Tongue (tissue), 2 donors: ENCODE results near the gene C1orf116. TPM values are rescaled to one million over a fixed set of nuclear protein-coding genes. Genes with fewer than 3 reads are reported as not detected.
A peak's percentile ranks its signal among the peaks of the same experiment; 100 is the strongest.
"Not testable (repeated sequence)": the region's sequence is repeated elsewhere in the genome, so short reads cannot be mapped to it uniquely, and the experiment has no call there.

ENCODE experiments used
- DNase-seq: peaks from one replicate; pipeline ENCODE4 v3.0.0-alpha.2; 2015
- total RNA-seq: library from RNA; depleted of rRNA; stranded (reverse); fragments of >200 nt; gene quantifications from one replicate; pipeline ENCODE4 v1.2.3, GENCODE V29; 2014

C1orf116 gene
- total RNA-seq, 1 donor from 2014 or later: 3.6 TPM

GRCh38 chr1:207058878-207059867, 26.6 kb upstream of the C1orf116 start:
- DNase-seq: peak; percentile 26

GRCh38 chr1:207058252-207058651, 25.7 kb upstream of the C1orf116 start:
- DNase-seq: no peak

GRCh38 chr1:207056673-207057072, 24.1 kb upstream of the C1orf116 start:
- DNase-seq: no peak

DNA sequence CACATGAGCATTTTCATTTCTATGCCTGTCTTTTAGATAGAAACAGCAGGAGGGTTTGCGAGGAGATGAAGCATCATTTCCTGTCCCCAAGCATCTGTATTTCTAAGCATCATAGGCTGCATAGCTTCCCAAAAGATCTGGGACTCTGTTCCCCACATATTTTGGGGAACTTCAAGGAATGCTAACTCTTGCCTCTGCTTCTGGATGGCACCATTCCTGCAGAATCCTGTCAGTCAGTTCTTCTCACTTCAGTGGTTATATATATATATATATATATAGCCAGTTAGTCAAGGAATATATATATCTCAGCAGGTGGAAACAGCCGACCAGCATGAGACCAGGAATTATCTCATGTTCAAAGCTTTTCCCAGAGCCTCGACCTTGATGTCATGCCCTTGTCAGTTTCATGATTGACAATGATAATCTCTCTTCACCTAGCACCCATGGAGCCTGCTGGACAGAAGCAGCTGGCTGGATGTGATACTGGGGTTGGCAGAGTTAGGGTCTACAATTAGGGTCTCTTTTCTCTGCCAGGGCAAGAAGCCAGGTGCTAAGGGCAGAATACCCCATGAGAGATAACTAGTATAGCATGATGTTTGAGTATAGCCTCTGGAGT, 22.9 kb upstream of the C1orf116 start:
- peak; percentile 31 for DNase-seq

DNA sequence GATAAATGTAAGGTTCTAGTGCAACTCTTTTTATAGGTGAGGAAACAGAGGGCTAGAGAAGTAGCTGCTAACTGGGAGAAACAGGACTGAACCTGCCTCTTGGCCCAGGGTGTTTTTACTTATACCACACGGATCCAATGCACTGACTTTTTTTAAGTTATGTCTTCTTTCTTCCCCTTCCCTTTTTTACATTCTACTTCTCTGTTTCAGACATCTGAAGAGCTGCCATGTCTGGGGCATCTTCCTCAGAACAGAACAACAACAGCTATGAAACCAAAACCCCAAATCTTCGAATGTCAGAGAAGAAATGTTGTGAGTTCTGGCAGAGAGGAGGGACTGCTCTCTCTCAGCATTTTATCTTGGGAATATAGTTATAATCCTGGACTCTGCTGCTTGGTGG, 21.9 kb upstream of the C1orf116 start:
- no peak for DNase-seq

DNA sequence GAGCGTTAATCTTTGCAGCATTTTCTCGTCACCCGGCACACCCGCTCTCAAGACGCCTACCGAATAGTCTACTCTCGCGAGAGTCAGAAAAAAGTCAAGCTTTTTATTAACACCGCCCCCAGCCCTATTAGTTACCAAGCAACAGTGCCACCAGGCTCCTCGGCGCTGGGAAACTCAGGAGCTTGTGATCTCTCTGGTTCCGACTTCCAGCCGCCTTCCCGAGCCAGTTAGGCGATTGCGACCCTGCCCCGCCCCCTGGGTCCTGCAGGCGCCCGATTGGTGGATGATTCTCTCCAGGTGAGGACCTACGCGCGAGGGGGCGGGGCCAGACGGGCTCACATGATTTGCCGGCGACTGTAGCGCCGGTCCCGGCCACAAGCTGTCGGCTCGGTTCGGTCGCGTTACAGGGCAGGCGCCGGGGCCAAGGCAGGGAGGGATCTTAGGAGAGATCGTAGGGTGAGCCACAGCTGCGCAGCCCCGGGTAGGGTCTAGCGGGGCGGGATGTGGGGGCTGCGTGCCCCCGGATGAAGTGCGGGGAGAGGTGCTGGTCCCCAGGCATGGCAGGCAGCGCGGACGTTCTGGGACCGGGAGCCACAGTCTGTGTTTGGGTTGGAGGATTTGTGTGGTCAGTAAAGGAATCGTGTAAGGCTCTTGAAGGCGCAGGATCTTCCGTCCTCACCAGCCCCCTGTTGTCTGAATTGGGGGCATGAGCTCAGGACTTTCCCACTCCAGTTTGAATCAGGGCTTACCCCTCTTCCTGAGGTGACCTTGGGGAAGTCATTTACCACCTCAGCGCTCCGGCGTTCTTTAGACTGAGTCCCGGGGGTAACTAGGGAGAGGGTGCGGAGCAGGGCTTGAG, 20.6 kb upstream of the C1orf116 start, which contains the start of gene PFKFB2:
Gene PFKFB2, plus strand, starts transcription at position 365 of the 859 bp plus-strand sequence. CDS start 1,443 bp downstream, outside the sequence.
- peak; percentile 97 for DNase-seq

GRCh38 chr1:207051191-207051943, 18.8 kb upstream of the C1orf116 start, which contains the start of gene YOD1:
TSS of gene YOD1 (minus strand) at chr1:207051208. CDS start at chr1:207051030, 178 bp downstream.
- DNase-seq: no peak

DNA sequence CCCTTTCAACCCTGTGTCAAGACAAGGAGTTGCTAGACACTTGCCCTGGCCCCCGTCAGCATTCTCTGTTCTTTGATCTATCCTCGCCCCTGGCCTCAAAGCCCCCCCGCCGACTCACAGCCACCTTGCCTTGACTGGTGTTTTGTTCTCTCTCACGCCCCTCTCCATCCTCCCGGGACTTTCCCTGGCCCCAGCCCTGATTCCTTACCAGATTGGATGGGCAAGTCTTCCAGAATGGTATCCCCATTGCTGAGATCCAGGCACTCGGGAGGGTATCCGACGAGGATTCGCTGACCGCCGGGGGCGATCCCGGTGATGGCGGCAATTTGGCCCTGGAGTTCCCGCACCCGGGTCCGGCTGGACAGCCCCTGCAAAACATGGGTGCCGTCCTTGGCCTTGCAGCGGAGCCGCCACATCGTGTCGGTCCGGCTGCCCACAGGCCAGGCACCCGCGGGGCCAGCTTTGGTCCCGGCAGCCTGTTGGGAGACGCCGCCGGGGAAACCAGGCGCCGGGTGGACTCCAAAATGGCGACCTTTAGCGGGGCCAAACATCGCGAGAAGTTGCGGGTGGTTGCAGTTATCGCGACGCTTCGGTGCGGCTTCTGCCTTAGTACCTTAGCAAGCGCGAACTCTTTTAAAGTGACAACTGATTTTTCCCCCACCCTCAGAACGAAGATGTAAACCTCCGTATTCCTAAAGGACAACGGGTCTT, 18.1 kb upstream of the C1orf116 start:
- peak; percentile 97 for DNase-seq

DNA sequence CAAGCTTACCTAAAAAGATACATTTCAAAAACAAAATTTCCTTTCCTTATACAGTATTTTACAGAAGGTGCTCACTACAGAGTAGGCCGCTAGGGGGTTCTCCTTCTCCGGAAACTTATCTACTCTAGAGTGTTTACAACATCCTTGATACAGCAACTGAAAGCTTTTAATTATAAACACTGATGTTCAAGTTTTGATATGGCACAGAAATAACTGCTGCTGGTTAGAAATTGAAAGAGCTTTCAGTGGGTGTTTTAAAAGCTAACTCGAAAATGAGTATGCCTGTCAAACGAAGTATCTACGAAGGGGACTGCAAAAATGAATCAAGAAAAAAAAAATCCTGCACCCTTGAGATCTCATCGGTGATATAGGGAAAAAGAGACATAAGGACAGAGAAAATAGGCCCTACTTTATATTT, 17.4 kb upstream of the C1orf116 start:
- DNase-seq: peak; percentile 76

GRCh38 chr1:207049514-207049913, 17.0 kb upstream of the C1orf116 start:
- no peak for DNase-seq

- DNase-seq: no peak
These were observed 16.5 kb upstream of the C1orf116 start for GRCh38 chr1:207049054-207049453.

- DNase-seq: no peak
These were observed 15.5 kb upstream of the C1orf116 start for GRCh38 chr1:207048041-207048440.

- DNase-seq: no peak
These were observed 14.9 kb upstream of the C1orf116 start for GRCh38 chr1:207047505-207047904.

DNA sequence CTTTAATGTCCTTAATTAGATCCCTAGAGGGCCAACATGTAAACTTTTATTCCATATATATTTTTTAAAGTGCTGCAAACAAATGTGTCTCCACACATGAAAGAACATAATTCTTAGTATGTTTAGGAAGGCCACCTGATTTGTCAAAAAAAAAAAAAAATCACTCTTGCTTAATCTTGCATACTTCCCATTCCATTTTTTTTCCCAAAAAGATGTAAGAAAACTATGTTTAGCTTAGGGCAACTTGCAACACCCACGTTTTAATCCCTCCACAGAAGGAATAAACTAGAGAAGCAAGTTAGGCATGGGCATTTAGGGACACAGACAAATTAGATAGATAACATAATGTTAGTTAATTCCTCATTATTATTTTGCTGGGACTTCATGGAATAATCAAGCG, 12.9 kb upstream of the C1orf116 start:
- DNase-seq: no peak

DNA sequence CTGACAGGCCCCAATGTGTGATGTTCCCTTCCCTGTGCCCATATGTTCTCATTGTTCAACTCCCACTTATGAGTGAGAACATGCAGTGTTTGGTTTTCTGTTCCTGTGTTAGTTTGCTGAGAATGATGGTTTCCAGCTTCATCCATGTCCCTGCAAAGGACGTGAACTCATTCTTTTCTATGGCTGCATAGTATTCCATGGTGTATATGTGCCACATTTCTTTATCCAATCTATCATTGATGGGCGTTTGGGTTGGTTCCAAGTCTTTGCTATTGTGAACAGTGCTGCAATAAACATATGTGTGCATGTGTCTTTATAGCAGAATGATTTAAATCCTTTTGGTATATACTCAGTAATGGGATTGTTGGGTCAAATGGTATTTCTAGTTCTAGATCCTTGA, 8.8 kb upstream of the C1orf116 start:
- DNase-seq: not testable (repeated sequence)

- no peak for DNase-seq
These were observed 7.6 kb upstream of the C1orf116 start for GRCh38 chr1:207040181-207040533.

DNA sequence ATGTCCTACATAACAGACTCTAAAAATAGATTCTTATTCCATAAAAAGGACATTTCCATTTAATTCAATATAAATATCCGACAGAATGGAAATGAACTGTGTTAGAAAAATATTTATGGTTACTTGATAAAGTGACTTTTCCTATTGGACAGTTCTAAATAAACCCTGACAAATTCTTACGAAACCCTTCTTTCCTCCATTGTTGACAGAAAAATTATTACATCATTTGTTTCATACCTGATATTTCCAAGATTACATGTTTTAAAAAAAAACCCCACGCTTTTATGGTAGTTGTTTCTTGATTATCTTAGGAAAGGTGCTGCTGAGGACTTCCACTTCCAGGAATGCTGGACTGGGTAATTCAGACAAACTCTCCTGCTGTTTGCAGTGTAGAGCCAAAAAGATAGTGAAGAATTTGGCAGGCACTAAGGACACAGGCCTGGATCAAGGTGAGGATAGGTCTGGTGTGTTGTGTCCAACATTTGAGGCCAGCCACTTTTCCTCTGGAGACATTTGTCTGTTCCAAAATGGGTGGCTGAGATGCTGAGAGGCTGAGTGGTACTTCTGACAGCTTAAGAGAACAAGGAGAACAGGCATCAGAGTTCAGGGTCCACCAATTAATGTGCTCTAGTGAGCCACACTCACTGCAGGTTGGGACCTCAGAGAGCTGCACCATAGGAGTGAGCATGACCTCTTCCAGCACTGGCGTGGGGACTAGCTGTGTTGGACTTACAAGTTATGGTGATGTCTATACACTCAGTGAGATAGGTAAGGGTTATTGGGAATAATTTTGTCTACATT, 7.0 kb upstream of the C1orf116 start:
- DNase-seq: no peak

GRCh38 chr1:207036865-207037264, 4.3 kb upstream of the C1orf116 start:
- no peak for DNase-seq

DNA sequence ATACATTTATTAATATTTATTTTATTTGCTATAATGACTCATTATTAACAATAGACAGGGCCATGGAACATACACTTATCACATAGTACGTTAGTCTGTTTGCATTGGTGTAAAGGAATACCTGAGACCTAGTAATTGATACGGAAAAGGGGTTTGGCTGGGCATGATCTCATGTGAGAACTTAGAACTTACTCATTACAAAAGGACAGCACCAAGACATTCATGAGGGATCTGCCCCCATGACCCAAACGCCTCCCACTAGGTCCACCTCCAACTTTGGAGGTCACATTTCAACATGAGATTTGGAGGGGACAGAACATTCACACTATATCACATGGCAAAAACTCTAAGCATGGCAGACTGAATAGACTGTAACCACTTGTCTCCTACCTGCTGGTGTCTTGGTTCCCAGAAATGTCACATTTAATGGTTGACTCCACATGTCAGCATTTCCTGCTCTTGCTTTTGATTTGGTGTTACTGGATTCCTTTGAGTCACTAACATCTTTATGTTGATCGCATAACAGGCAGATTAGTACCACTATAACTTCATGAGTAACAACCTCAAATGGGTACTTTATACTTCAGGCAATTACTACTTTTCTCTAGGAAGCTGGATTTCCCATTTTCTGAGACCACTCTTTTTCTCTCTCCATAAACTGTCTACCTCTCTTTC, 3.5 kb upstream of the C1orf116 start:
- no peak for DNase-seq
